Middle frontal gyrus (tissue), 1 donor: Measurements from ENCODE around the gene FAM241A.
"Not testable (repeated sequence)": the region's sequence is repeated elsewhere in the genome, so short reads cannot be mapped to it uniquely, and the experiment has no call there.

Experiments
- DNase-seq: peaks from one replicate; pipeline ENCODE4 v3.0.0-alpha.2; 2015; ENCODE audit warnings: low spot score; ENCODE audit errors: extremely low spot score

Gene FAM241A

DNA sequence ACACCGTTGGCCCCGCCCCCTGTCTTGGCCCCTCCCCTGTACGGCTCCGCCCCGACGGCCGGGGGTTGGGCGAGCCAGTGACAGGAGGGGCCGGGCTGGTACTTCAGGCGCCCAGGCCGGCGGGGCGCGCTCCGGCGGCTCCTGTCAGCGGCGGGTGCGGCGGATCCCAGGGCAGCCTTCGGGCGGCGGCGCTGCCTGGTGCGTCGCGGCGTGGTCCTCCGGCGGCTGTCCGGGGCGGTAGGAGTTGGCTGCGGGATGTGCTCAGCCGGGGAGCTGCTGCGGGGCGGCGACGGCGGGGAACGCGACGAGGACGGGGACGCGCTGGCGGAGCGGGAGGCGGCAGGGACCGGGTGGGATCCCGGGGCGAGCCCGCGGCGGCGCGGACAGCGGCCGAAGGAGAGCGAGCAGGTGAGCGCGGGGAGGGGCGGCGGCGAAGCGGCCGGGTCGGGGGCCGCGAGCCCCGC, at the start of gene FAM241A:
Gene FAM241A, plus strand, starts transcription at position 129 of the 464 bp plus-strand sequence. Its CDS starts 127 bp downstream, at position 256.
- DNase-seq = peak; percentile 70

DNA sequence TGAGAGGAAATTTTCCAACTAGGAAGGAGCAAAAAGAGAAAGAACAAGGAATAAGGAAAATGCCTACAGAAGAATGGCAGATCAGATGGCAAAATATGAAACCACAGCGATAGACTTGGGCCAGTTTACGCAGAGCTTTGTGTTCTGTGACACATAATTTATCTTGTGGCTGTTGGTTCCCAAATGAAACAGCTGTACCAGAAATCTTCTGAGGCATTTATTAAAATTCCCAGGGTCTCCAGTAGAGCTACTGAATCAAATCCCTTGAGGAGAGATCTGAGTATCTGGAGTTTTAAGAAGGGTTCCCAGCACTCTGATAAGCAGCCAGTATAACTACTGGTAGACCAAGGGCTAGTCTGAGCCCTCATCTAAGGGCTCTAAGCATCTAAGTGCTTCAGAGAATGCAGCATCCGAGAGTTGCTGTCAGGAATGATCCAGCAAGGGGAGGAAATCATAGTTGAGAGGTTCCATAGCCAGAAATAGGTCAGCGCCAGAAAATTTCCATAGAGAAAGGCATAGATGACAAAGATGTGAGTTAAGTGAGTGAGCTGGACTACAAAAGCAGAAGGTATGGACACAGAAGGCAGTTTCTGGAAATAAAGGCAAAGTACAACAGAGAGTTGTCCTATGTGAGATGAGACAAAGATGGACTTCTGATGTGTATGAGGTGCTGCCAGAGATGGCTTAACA, 46.3 kb upstream of the FAM241A start:
- DNase-seq = no peak

DNA sequence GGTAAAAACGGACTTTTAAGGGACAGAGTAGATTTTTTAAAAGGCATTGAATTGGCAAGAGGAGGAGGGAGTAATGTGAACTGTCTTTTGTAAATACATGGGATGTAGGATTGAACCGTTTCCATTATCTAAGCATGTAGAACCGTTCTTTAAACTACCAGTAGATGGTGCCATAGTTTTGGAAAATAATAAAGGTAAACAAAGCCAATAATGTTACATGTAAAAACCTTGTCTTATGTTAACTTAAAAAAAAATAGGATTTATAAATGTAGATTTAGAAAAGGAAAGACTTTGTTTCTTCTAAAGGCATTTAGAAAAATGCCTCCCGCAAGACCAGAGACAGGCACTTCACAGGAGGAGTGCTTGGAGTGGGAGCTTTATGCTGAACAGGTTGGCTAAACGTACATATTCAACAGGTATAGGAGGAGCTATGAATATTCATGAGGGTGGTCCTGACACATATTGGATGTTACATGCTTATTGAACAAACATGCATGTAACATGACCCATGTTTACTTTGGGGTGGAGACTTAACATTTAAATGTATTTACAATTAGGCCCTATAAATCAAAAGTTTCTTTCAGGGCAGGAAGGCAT, 45.5 kb upstream of the FAM241A start:
- peak; percentile 34 for DNase-seq

DNA sequence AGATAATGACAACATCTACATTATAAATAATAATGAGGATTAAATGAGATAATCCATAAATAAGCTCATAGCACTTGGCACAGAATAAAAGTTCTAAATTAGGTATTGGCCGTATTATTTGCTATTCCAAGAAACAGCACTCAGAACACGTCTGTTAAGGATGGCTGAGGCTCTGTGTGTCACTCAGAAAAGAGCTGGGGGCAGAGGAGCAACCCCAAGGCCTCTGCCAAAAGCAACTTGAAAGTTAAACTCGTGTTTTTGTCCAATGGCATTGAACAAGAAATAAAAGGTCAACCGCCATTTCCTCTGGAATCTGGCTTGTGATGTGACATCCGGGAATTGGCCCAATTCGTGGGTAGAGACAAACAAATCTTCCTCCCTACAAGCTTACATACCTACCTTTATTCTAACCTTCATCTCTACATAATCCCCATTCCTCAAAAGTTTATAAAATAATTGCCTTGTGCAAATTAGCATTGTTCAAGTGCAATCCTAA, 42.3 kb upstream of the FAM241A start:
- DNase-seq = no peak

DNA sequence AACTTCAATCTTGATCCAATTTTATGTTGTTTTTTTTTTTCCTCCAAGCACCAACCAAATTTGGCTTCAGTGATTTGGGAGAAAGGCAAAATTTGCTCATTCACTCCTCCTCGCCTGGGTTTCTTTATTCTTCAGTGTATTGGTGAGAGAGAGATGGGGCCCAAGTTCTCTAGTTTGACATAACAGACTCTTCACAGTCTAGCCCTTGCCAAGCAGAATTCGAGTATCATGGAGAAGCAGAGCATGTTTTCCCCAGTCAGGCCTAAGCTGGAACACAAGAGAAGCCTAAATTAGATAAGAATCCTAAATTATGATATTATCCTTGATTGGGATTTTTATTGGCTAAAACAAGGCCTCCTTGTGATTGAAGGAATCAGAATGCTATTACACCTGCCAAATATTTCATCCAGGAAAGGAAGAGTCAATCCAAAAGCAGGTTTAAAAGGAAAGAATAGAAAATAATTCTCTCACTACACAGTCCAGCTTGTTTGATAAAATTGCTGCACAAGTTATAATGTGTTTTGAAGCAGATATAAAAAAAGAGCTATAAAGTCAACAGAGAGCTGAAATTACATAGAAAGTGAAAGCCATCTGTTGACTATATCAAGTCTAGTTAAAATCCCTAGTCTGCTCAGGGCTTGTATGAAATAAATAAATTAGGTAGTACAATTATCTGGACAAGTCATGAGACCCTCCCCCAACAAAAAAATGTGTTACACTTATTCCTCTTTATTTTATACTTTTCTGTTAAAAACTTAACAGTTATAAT, 39.9 kb upstream of the FAM241A start:
- no peak for DNase-seq

DNA sequence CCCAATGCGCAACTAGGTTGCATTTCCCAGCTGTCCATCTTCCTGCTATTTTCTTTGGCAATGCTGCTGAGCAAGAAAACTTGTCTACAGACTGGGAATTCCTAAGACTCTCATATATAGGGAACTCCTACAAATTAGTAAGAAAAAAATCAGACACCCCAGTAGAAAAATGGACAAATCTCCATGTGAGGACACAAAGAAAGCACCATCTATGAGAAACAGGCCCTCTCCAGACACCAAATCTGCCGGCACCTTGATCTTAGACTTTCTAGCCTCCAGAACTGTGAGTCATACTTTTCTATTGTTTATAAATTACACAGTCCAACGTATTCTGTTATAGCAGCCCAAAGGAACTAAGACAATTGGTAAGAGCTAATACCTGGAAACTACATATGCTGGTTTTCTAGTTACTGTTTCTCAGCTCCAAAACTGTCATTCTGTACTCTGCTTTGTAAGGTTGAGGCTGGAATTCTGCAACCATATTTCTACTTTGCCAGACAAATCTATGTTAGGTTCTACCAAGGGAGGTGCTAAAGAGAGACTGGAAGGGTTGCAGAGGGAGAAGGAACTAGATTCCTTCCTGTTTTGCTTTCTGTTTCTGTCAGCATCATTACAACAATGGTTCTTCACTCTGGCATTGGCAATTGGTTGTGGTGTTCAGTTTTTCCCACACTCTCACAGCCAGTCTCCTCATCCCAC, 35.7 kb upstream of the FAM241A start:
- no peak for DNase-seq

DNA sequence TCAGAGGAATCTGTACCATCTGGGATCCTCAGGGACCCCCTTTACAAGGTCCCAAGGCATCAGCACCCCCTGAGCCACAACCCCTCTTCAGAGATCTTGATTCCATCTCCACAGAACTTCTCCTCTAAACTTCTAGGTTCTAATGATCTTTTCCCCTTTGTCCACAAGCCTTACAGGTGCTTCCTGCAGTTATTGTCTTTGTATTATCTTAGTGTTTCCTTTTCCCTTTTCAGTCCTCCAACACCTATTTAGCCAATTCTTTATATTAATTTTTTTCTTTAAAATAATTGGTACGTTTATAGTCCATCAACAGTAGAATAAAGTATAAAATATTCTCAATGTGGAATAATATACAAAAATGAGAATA, 35.2 kb upstream of the FAM241A start:
- no peak for DNase-seq

DNA sequence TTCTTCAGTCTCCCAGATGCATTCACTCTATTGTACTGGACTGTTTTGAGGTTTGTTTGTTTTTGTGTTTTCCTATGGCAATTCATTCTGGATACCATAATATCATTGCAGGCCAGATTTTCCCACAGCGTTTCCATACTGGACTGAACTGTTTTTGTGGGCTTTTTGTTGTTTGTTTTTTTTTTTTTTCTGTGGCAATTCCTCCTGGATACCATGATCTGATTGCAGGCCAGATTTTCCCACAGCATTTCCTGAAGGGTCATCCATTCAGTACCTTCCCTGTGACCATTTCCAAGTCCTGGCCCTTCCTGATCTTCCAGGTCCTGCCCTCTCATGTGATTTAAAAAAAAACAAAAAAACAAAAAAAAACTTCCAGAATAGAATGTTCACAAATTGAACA, 33.9 kb upstream of the FAM241A start:
- no peak for DNase-seq

DNA sequence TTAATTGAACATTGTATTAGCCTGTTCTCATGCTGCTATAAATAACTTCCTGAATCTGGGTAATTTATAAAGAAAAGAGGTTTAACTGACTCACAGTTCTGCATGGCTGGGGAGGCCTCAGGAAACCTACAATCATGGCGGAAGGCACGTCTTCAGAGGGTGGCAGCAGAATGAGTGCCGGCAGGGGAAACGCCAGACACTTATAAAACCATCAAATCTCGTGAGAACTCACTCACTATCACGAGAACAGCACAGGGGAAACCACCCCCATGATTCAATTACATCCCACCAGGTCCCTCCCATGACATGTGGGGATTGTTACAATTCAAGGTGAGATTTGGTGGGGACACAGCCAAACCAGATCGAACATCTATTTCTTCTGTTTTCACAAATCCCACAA, 33.2 kb upstream of the FAM241A start:
- not testable (repeated sequence) for DNase-seq

DNA sequence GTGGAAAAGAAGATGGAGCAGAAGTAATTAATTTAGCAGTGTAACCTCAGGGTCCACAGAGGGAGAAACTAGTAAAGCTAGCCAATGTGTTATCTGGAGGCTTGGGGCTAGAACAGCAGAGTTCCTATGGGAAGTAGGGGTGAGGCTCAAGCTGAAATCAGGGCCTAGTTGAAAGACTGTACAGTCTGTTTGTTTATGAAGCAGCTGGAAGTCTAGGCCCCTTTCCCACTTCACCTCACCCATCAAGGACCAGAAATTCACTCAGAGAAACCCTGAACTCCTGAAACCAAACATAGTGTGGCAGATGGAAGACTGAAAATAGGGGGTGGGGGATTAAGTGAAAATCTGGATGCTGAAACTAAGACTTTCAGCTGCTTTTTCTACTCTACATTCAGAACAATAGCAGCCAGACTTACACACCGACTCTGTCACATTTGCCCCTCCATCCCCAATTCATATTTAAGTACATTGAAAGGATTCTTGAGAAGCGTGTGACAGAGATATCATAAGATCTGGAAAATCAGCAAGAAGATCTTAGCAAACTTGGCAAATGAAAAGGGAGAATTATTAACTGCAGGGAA, 32.6 kb upstream of the FAM241A start:
- DNase-seq = no peak

DNA sequence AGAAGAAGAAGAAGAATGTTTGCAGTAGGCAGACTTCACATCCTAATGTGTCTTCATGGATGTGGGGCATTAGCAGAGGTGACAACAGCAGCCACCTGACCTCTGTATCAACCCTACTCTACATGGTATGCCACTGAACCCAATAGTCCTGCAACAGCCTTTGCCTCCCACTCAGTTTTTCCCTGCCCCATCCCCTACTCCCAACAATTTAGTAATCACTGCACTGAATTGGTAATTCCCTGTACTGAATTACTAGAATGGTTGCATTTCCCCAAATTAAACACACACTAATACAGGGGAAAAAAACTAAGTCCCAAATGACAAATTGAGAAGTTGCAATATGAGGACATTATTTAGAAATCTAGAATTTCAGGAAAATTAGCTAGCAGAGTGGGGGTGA, 31.4 kb upstream of the FAM241A start:
- DNase-seq = no peak

DNA sequence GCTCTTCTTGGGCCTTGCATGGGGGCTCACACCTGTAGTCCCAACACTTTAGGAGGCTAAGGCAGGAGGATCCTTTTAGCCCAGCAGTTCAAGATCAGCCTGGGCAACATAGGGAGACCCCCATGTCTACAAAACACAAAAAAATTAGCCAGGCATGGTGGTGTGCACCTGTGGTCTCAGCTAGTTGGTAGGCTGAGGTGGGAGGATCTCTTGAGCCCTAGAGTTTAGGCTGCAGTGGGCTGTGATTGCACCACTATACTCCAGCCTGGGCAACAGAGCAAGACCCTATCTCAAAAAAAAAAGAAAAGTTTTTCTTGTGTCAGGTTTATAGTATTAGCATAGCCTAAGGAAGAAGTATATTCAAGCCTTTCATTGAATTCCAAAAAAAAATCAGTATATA, 30.8 kb upstream of the FAM241A start:
- DNase-seq = no peak

DNA sequence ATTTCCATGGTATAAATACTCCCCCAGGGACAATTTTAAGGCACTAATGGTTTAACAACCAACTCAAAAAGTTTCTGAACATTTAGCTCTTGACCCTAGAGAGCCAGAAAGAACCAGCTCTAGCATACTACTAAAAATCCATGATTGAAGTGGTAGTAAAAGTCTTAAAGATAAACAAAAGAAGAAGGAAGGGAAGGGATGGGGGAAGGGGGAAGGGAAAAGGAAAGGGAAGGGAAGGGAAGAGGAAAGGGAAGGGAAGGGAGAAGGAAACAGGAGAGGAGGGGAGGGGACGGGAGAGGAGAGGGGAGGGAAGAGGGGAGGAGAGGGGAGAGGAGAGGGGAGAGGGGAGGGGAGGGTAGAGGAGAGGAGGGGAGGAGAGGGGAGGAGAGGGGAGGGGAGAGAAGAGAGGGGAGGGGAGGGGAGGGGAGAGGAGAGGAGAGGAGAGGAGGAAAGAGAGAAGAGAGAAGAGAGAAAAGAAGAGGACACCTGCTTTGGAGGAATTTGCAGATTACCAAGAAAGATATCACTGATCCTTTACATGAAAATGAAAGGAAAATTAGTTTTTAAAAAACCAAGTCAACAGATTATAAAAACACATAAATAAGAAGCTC, 26.4 kb upstream of the FAM241A start:
- no peak for DNase-seq

DNA sequence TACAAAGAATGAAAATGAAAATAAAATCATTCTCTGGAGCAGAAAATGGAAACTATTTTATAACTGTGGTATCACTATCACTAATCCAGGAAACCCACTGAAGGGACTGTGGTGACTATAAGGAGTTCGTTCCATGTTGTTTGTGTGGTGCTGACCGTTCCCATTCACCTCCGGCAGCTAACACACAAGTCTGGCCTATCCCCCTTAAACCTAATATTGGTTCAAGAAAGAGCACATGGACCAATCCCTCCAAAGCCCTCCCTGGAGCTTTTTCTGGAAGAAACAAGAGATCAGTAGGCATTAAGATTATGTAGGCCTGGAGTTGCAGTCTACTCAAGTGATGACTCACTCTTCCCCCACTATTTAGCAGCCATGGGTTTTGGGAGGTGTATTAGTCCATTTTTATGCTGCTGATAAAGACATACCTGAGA, 25.9 kb upstream of the FAM241A start:
- no peak for DNase-seq

DNA sequence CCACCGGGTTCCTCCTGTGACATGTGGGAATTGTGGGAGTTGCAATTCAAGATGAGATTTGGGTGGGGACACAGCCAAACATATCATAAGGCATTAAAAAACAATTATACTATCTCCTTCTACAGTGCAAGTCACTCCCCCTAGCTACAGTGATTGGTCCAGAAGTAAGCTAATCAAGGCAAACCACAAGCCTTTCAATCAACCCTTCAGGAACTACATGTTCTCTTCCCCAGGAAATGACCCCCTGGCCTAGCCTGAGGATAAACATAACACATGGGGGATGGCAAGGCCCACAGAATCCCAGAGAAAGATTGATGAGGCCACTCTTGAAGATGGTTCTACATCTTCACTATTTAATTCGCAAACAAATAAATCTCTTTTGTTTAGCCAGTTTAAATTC, 25.2 kb upstream of the FAM241A start:
- DNase-seq = no peak

DNA sequence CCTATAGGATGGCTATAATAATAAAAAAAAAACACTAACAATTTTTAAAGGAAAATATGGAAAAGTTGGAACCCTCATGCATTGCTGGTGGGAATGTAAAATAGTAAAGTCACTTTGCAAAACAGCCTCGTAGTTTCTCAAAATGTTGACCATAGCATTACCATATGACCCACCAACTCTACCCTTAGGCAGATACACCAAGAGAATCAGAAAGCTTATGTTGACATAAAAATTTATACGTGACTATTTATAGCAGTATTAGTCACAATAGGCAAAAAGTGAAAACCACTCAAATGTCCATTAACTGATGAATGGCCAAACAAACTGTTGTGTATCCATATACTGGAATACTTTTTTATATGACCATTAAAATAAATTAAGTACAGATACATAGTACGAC, 19.8 kb upstream of the FAM241A start:
- DNase-seq = no peak

DNA sequence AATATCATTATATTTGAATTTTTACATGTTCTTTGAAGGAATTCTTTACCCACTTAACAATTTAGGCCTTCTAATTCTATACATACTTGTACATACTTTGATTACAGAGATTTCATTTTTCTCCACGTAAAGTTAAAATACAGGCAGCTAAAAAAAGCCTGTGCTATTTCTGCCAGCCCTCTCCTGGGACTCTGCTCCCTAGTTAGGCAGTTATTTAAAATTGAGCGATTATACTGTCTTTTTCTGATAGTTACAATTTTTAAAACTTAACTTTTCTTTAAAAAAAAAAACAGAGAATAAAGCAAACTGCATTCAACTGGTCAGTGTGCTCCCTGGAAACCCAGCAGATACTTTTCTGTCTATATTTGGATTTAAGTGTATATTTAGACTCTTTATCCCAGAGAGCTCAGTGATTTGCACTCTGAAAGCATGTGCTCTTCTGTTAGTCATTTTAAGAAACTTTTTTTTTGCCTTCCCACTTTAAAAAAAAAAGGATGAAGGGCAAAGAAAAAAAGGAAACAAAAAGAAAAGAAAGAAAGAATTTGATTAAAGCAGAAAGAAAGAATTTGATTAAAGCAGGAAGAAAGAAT, 18.1 kb upstream of the FAM241A start:
- DNase-seq = no peak

DNA sequence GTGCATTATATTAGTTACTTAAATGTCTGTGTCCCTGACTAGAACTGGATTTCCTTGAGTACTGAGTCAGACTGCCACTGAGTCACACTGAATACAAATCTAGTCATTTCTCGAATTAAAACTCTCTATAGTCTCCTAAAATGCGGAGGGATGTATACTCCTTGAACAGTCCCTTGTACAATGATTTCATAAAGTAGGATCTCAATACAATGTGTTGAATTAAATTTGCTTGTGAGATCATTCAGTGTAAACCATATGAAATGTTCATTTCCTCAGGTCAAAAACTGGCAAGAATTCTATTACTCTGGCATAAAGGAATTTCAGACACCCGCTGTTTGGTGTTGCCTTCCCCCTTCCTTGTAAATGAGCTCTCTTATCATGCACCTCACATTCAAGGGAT, 17.5 kb upstream of the FAM241A start:
- DNase-seq = no peak

DNA sequence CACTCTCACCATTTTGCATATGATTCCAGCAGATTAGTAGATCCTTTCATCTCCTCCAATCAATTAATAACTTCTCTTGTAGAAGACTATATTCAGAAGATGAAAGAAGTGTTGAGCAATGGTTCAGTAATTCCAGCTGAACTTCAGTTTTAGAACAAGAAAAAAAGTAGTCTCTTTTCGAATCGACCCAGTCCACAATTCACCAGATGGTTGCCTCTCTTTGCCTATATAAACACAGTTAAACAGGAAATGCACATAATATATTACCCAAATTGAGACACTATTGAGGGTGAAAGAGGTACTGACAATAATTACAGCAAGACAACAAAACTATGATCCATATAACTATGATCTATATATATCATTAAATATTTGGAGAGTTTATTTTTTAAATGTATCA, 16.8 kb upstream of the FAM241A start:
- DNase-seq = no peak

DNA sequence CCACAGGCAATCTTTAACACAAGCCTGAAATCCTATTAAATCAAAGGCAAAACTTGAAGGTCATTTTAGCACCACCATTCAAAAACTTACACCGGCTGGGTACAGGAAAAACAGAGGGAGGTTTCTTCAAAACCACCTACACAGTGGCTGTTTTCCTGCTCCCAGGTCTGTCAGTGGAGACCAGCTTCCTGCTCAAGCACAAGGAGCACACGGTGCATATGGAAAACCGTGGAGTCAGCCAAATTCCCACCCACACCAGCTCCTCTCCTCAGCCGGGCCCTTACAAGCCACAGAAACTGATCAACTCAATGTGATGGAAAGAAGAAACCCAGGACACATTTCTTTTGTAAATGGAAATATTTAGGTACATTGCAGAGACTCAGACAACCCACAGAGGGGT, 14.3 kb upstream of the FAM241A start:
- DNase-seq = no peak

DNA sequence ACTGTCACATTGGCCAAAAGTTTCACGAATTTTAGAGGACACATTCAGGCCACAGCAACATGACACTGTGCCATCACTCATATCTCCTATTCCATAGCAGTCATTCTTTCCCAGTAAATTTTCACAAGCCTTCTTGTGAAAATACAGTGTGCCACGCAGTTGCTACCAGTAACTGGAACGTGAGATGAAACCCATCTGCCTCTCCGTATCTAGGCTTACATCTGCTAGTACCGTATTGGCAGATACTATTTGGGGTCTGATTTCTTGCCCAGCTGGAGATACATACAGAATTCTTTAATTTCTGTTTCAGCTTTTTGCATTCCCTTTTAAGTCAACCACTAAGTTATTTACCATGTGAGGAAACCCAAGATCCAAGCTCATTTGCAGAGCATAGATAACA, 8.7 kb upstream of the FAM241A start:
- no peak for DNase-seq
